HG02588 (cell line): Measurements from ENCODE around the gene TMEM179.

Experiments used
- ATAC-seq: cut with Tn5 transposase; IDR thresholded peaks from one replicate; pipeline ENCODE4 v1.9.1; 2021; ENCODE audit warnings: mild to moderate bottlenecking, moderate library complexity; ENCODE audit not compliant: unreplicated experiment

The TMEM179 gene

GRCh38 chr14:104558231-104559027 is 46.1 kb downstream of the TMEM179 start:
- no peak for ATAC-seq

GRCh38 chr14:104557766-104558165 is 46.8 kb downstream of the TMEM179 start:
- ATAC-seq = no peak

- no peak for ATAC-seq
Measured at GRCh38 chr14:104557086-104557485, 47.5 kb downstream of the TMEM179 start.

GRCh38 chr14:104556256-104557021 is 48.1 kb downstream of the TMEM179 start:
- ATAC-seq = no peak

- ATAC-seq = no peak
Measured at GRCh38 chr14:104555430-104556255, 48.9 kb downstream of the TMEM179 start.

- no peak for ATAC-seq
Measured at GRCh38 chr14:104554608-104555429, 49.8 kb downstream of the TMEM179 start.

- no peak for ATAC-seq
Measured at GRCh38 chr14:104554088-104554607, 50.4 kb downstream of the TMEM179 start.

GRCh38 chr14:104553166-104554087 is 51.1 kb downstream of the TMEM179 start:
- ATAC-seq = no peak

GRCh38 chr14:104552738-104553125 is 51.8 kb downstream of the TMEM179 start:
- no peak for ATAC-seq

GRCh38 chr14:104551851-104552737 is 52.5 kb downstream of the TMEM179 start:
- no peak for ATAC-seq

- no peak for ATAC-seq
Measured at GRCh38 chr14:104550861-104551728, 53.5 kb downstream of the TMEM179 start.

- no peak for ATAC-seq
Measured at GRCh38 chr14:104550340-104550860, 54.2 kb downstream of the TMEM179 start.

GRCh38 chr14:104549536-104550339 is 54.8 kb downstream of the TMEM179 start:
- no peak for ATAC-seq

GRCh38 chr14:104548802-104549535 is 55.6 kb downstream of the TMEM179 start:
- no peak for ATAC-seq

- ATAC-seq = no peak
Measured at GRCh38 chr14:104547998-104548700, 56.4 kb downstream of the TMEM179 start.
